ENCODE measurements around the gene MAN1A1.

The MAN1A1 gene

DNA sequence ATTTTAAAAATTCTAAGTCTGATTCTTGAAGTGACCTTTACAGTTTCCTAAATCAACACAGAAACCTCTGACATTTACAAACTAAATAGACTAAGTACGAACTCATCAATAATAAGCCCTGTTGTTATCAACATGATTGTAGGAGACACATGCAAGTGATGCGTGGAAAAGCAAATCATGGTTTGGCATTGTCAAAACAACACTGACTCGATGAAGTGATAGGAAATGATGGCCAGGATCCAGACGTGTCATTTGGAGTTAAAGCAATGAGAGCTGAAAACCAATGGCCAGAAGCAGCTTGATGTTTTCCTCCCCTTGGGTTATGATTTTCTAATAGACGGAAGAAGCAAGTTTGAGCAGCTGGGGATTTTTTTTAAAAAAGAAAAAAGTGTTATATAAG lies 153.7 kb downstream of the MAN1A1 start:
- Histone ChIP-seq H3K9me3 (no peaks in the 10 kb centered on the region), H3K27me3 (no peaks in the 10 kb centered on the region), H3K4me1 (peaks cover 0 to 4% (median 0%) of the 10 kb centered on the region in 4 donors), H3K27ac (no peak overlapping the region), H3K36me3 (peaks cover 13 to 49% (median 18%) of the 10 kb centered on the region in 3 donors), H3K4me3 (no peak overlapping the region)
- DNase-seq = no peak
- intact Hi-C loops (cut with DNase I; ENCODE audit: low total_unique reads) = no loop called here
- TF ChIP-seq, protein P1, sequence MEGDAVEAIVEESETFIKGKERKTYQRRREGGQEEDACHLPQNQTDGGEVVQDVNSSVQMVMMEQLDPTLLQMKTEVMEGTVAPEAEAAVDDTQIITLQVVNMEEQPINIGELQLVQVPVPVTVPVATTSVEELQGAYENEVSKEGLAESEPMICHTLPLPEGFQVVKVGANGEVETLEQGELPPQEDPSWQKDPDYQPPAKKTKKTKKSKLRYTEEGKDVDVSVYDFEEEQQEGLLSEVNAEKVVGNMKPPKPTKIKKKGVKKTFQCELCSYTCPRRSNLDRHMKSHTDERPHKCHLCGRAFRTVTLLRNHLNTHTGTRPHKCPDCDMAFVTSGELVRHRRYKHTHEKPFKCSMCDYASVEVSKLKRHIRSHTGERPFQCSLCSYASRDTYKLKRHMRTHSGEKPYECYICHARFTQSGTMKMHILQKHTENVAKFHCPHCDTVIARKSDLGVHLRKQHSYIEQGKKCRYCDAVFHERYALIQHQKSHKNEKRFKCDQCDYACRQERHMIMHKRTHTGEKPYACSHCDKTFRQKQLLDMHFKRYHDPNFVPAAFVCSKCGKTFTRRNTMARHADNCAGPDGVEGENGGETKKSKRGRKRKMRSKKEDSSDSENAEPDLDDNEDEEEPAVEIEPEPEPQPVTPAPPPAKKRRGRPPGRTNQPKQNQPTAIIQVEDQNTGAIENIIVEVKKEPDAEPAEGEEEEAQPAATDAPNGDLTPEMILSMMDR (IDR thresholded peaks at IDR 0.05) = no peak

DNA sequence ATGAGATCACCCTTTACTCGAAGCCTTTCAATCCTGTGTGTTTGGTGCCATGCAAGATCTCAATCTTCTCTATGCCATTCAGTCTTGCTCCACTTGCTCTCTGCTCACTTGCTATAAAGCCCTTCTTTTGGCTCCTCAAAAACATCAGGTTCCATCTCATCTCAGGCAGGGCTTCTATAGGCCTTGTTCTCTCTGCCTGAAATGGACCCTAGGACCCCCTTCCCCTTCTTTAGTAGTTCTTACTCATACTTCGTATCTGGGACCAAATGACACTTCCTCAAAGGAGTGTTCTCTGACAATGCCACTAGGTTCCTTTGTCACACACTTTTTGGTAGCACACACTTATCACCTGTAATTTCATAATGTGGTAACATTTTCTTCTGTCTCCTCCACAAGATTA lies 154.4 kb downstream of the MAN1A1 start:
- DNase-seq = no peak
- Histone ChIP-seq H3K27me3 (no peaks in the 10 kb centered on the region), H3K27ac (no peak overlapping the region), H3K36me3 (peaks cover 13 to 46% (median 15%) of the 10 kb centered on the region in 3 donors), H3K4me1 (peaks cover 0 to 4% (median 0%) of the 10 kb centered on the region in 4 donors), H3K4me3 (no peak overlapping the region), H3K9me3 (no peaks in the 10 kb centered on the region)
- intact Hi-C loops (cut with DNase I; ENCODE audit: low total_unique reads) = no loop called here
- TF ChIP-seq, protein P1 (IDR thresholded peaks at IDR 0.05) = no peak

DNA sequence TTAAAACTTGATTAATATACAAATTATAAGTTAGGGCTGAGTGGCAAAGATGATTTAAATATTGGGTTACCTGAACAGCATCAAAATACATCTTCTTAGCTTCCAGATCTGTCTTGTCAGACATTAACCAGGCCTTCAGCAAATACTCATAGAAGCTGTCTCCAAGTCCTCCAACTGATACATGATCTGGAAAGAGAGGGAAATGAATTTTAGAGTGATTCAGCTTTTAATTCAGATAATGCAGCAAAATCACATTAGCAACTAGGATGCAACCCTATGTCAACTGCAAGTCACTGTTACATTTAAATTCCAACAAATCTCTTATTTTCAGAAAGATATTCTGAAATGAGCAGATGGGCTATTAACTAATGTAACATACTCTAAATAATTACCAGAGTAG lies 155.9 kb downstream of the MAN1A1 start:
- TF ChIP-seq, protein P1 (IDR thresholded peaks at IDR 0.05) = no peak
- H3K4me3 ChIP-seq = no peak overlapping the region
- no peaks in the 10 kb centered on the region for H3K27me3 ChIP-seq
- H3K36me3 ChIP-seq = peaks cover 18 to 59% (median 23%) of the 10 kb centered on the region in 3 donors
- intact Hi-C loops (cut with DNase I; ENCODE audit: low total_unique reads) = no loop called here
- no peak for DNase-seq
- no peaks in the 10 kb centered on the region for H3K9me3 ChIP-seq
- H3K27ac ChIP-seq = no peak overlapping the region
- H3K4me1 ChIP-seq = peaks cover 0 to 4% (median 0%) of the 10 kb centered on the region in 4 donors

DNA sequence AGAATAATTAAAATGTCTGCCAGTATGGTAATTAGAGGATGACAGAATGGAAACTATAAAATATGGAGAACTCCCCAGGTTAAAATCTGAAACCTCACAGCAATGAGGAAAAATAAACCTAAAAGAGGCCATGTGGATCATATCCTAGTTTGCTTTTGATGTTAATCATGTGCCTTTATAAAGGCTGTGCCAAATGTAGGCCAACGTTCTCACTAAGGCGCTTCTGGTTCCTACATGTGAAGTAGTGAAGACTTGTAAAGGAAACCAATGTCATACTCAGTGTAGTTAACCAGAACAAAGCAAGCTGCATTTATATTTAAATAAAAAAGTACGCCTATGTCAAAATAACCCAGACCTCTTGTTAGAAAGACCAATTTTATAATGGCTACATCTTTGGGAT lies 157.4 kb downstream of the MAN1A1 start:
- Histone ChIP-seq H3K36me3 (peaks cover 23 to 74% (median 30%) of the 10 kb centered on the region in 3 donors), H3K4me3 (no peak overlapping the region)

DNA sequence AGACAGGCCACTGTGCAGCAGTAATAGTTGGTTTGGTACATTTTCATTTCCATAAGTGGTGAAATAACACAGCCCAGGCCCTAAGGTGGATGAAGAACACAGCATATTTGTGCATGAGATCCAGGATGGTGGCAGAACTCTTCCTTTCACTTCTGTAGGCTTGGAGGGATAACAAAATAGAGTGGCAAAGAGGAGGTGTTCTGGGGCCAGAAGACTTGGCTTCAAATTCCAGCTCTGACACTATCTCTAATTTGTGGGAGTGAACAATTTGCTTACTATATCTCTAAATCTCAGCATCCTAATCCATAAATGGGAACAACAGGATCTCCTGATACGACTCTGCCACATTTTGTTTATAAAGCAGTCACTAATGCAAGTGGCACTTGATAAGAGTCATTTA lies 159.4 kb downstream of the MAN1A1 start:
- intact Hi-C loops (cut with DNase I; ENCODE audit: low total_unique reads) = no loop called here
- peaks cover 30 to 65% (median 41%) of the 10 kb centered on the region in 3 donors for H3K36me3 ChIP-seq
- TF ChIP-seq, protein P1 (IDR thresholded peaks at IDR 0.05) = no peak

More for the DNA sequence above, 157.4 kb downstream of the MAN1A1 start:
- intact Hi-C loops (cut with DNase I; ENCODE audit: low total_unique reads) = no loop called here
- no peaks in the 10 kb centered on the region for H3K4me1 ChIP-seq
- TF ChIP-seq, protein P1 (IDR thresholded peaks at IDR 0.05) = no peak
- H3K27me3 ChIP-seq = no peaks in the 10 kb centered on the region
- no peak overlapping the region for H3K27ac ChIP-seq
- DNase-seq = no peak
- H3K9me3 ChIP-seq = no peaks in the 10 kb centered on the region

DNA sequence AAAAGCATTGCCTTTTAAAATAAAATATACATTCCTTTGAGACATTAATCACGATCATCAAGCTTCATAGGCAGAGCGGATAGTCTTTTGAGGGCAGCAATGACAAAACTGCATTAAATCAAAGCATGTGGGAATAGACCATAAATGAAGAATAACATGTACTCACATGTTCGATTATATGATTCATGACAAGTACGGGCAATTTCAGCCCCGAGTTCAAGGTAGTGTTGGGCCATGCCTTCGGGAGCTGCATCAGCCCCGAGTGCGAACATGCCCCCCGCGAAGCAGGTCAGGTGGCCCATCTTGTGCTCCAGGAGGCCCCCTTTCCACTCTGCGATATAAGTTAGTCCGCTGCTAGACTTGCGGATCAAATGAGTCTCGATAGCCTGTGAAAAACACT lies 160.1 kb downstream of the MAN1A1 start:
- H3K9me3 ChIP-seq = no peaks in the 10 kb centered on the region
- no peak overlapping the region for H3K4me3 ChIP-seq
- peaks cover 30 to 62% (median 47%) of the 10 kb centered on the region in 3 donors for H3K36me3 ChIP-seq
- no peaks in the 10 kb centered on the region for H3K27me3 ChIP-seq
- H3K4me1 ChIP-seq = no peaks in the 10 kb centered on the region
- TF ChIP-seq, protein P1 (IDR thresholded peaks at IDR 0.05) = no peak
- intact Hi-C loops (cut with DNase I; ENCODE audit: low total_unique reads) = no loop called here
- H3K27ac ChIP-seq = no peak overlapping the region
- no peak for DNase-seq

More for the DNA sequence above, 159.4 kb downstream of the MAN1A1 start:
- no peaks in the 10 kb centered on the region for H3K4me1 ChIP-seq
- H3K27me3 ChIP-seq = no peaks in the 10 kb centered on the region
- H3K4me3 ChIP-seq = no peak overlapping the region
- DNase-seq = no peak
- H3K27ac ChIP-seq = no peak overlapping the region
- no peaks in the 10 kb centered on the region for H3K9me3 ChIP-seq
